ENCODE measurements around the gene DNAJC24. TPM values are rescaled to one million over a fixed set of nuclear protein-coding genes. Genes with fewer than 3 reads are reported as not detected.

The DNAJC24 gene
- polyA plus RNA-seq, 6 donors from 2014 or later: 6.2 to 11.8 (median 9.3) TPM

DNA sequence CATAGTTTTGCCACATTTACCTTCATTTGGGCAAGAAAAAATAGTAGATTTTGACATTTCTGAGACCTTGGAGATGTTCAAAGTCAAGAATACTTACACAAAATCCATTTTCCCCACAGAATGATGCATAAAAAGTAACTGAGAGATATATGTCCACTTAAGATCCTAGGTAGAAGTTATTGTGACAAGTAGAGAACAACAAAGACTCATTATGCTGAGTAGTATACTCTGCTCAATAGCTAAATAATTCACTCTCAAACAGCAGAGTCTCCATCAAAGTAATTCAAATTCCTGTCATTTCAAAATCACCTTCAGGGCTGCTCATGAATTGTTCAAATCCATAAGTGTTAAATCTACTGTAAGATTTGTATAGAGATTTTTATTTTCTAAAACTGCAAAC, 104.4 kb downstream of the DNAJC24 start:
- Mint-ChIP-seq H3K4me3 (no peak overlapping the region), H3K27me3 (no peaks in the 10 kb centered on the region), H3K36me3 (peaks cover 7 to 8% of the 10 kb centered on the region in 2 donors), H3K9me3 (peaks cover 0 to 7% (median 0%) of the 10 kb centered on the region in 7 donors), H3K27ac (no peak overlapping the region), H3K4me1 (no peaks in the 10 kb centered on the region)
- ATAC-seq (ENCODE audit: low read depth in 2 of 2) (no peak), DNase-seq (no peak)

DNA sequence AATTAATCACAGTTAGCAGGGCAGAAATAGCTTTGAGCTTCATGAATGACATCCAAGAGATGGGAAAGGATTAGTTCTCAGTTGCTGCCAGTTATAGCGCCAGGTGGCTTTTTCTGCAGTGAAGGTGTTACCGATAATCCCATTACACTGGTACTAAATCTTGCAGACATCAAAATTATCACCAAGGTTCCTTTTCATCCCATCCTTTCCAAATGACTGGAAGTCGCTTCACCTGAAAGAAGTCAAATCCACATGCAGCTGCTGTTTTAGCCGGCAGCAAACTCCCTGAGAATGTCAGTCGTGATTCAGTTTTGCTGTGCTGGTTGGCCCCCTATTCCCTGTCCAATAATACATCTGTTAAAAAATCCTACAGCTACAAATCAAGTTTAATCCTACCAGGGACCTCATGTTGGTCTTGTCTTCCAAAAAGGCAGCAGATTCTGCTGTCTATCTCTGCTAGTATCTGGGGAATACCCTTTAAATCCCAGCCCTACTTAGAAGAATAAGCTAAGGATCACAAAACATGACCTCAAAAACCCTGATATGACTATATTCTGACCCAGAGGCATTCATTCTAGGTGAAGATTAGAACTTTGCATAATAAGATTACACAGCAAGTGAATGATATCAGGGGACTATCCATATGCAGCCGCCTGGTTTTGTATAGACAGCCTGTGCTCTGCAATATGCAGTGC, 108.0 kb downstream of the DNAJC24 start:
- Mint-ChIP-seq H3K9me3 (no peaks in the 10 kb centered on the region), H3K27me3 (no peaks in the 10 kb centered on the region), H3K36me3 (no peaks in the 10 kb centered on the region), H3K4me3 (no peak overlapping the region), H3K27ac (no peak overlapping the region), H3K4me1 (no peaks in the 10 kb centered on the region)
- DNase-seq (no peak), ATAC-seq (ENCODE audit: low read depth in 2 of 2) (no peak)

DNA sequence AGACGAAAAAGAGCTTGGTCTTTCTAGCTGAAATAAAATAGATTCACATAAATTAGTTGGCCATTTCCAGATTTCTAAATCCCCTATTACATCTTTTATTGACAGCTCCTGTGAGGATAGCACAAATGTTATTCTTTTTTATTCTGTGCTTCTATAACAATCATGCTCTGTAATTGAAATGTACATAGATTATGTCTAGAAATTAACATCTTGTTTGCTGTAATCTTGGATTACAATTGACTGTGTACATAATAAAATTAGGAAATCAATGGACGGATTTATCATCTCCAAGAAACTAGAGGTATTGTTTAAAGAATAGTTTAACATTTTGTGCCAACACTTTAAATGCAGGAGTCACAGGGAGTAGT, 108.5 kb downstream of the DNAJC24 start:
- H3K4me1 Mint-ChIP-seq: no peaks in the 10 kb centered on the region
- H3K4me3 Mint-ChIP-seq: no peak overlapping the region
- H3K27ac Mint-ChIP-seq: no peak overlapping the region
- no peaks in the 10 kb centered on the region for H3K36me3 Mint-ChIP-seq
- ATAC-seq (ENCODE audit: low read depth in 2 of 2) (no peak), DNase-seq (no peak)
- H3K27me3 Mint-ChIP-seq: no peaks in the 10 kb centered on the region
- H3K9me3 Mint-ChIP-seq: no peaks in the 10 kb centered on the region

DNA sequence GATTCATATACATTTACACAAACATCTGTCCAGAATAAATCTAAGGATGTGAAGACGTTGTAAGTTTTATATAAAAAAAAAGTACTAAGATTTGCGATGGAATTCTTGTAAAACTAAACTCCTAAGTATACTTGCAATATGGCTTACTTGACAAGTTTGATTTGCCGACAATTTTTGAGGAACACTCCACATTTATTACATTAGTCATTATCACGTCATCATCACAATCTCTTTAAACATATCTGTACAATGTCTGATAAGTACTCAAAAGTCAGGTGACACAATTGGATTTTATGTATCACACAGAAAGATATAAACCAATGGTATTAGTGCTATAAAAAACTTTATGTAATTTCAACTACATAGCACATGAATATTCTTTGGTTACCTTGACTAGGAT, 109.4 kb downstream of the DNAJC24 start:
- Mint-ChIP-seq H3K9me3 (no peaks in the 10 kb centered on the region), H3K36me3 (no peaks in the 10 kb centered on the region), H3K4me3 (no peak overlapping the region), H3K27ac (no peak overlapping the region), H3K4me1 (no peaks in the 10 kb centered on the region), H3K27me3 (no peaks in the 10 kb centered on the region)
- ATAC-seq (ENCODE audit: low read depth in 2 of 2) (no peak), DNase-seq (no peak)

DNA sequence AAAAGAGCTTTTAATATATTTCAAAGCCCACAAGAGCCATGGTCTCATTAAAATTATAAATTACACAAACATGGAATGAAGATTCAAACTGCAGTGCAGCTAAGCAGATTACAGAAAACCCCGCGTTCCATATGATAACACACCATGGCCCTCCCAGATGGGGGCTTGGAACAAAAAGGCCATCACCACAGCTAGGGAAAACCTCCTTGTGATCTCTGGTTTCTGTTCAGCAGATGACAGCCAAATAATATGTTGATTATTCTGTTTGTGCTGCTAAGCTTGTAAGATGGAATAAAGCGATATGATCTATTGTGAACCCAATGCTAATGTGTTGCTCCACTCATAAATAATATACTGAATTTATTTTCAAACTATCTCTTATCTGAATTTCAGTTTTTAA, 111.3 kb downstream of the DNAJC24 start:
- Mint-ChIP-seq H3K4me3 (no peak overlapping the region), H3K27me3 (no peaks in the 10 kb centered on the region), H3K27ac (no peak overlapping the region), H3K4me1 (no peaks in the 10 kb centered on the region), H3K36me3 (no peaks in the 10 kb centered on the region), H3K9me3 (no peaks in the 10 kb centered on the region)
- ATAC-seq (ENCODE audit: low read depth in 2 of 2) (no peak), DNase-seq (no peak)

Other genes starting within 250 kb of the DNAJC24 start
- not detected for gene DCDC1, start 121 bp upstream of the DNAJC24 start, polyA plus RNA-seq (ENCODE audit: low read depth in 6 of 6)
- 10 to 100 TPM; 32.2 to 50.9 (median 48.1) TPM for gene IMMP1L, start 139.8 kb downstream of the DNAJC24 start, polyA plus RNA-seq (ENCODE audit: low read depth in 6 of 6)
- 10 to 100 TPM; 16.7 to 25.0 (median 19.9) TPM for gene ELP4, start 139.9 kb downstream of the DNAJC24 start, polyA plus RNA-seq (ENCODE audit: low read depth in 6 of 6)

All from naive B cell (primary cell).